Fibroblast of the aortic adventitia (primary cell): ENCODE results near the gene SRRM4. TPM values are rescaled to one million over a fixed set of nuclear protein-coding genes. Genes with fewer than 3 reads are reported as not detected.

ENCODE experiments used
- DNase-seq: peaks from one replicate; pipeline ENCODE4 v3.0.0-alpha.2; 2010; ENCODE audit warnings: low read depth
- H3K4me3 ChIP-seq: 2 replicates; pipeline ENCODE4 v1.5.1; 2011; ENCODE audit warnings: low read depth, mild to moderate bottlenecking, control low read depth, low read length, moderate library complexity
- CTCF ChIP-seq: IDR thresholded peaks from 2 replicates; pipeline ENCODE4 v1.5.1; 2011; ENCODE audit warnings: mild to moderate bottlenecking, low read length, control low read depth, inconsistent platforms; ENCODE audit not compliant: insufficient read depth
- total RNA-seq: library from RNA; depleted of rRNA; stranded (reverse); fragments of >200 nt; gene quantifications from 2 replicates; pipeline ENCODE4 v1.2.3, GENCODE V29; 2012; ENCODE audit warnings: low replicate concordance

The SRRM4 gene
- total RNA-seq: not detected in 2 replicates

- no peak within 1 kb of the TSS for H3K4me3 ChIP-seq
- no peak for TF ChIP-seq CTCF
- no peak for DNase-seq
Observed at GRCh38 chr12:118981285-118982211, at the start of gene SRRM4. Gene SRRM4 (plus strand): TSS chr12:118981541. CDS start chr12:118981883, 342 bp downstream.

GRCh38 chr12:118946256-118946655 lies 35.1 kb upstream of the SRRM4 start:
- DNase-seq: no peak
- H3K4me3 ChIP-seq: no peak overlapping the region
- no peak for TF ChIP-seq CTCF

- TF ChIP-seq CTCF: no peak
- no peak overlapping the region for H3K4me3 ChIP-seq
- DNase-seq: no peak
Observed at GRCh38 chr12:118958520-118958919, 22.8 kb upstream of the SRRM4 start.

- no peak for DNase-seq
- H3K4me3 ChIP-seq: no peak overlapping the region
- TF ChIP-seq CTCF: no peak
Observed at GRCh38 chr12:118959348-118959747, 22.0 kb upstream of the SRRM4 start.

GRCh38 chr12:118959985-118960560 lies 21.3 kb upstream of the SRRM4 start:
- no peak overlapping the region for H3K4me3 ChIP-seq
- TF ChIP-seq CTCF: no peak
- DNase-seq: no peak

- no peak overlapping the region for H3K4me3 ChIP-seq
- DNase-seq: no peak
- no peak for TF ChIP-seq CTCF
Observed at GRCh38 chr12:118960865-118961264, 20.5 kb upstream of the SRRM4 start.
